Stimulated activated CD8-positive, alpha-beta memory T cell treated with anti-CD3 and anti-CD28 coated beads, Interleukin-15, amount 100 ng/mL, for 4 hours (primary cell): ENCODE data around the gene NPC1L1.
"Not testable (repeated sequence)": the region's sequence is repeated elsewhere in the genome, so short reads cannot be mapped to it uniquely, and the experiment has no call there.

Experiments
- DNase-seq, 2 donors: peaks; one replicate each; pipeline ENCODE4 v3.0.0-alpha.2; 2020; ENCODE audit warnings: low read depth in 2 of 2

Gene NPC1L1

GRCh38 chr7:44506592-44507288 lies 34.4 kb downstream of the NPC1L1 start:
- DNase-seq, result not testable (repeated sequence)

GRCh38 chr7:44505595-44505994 lies 35.5 kb downstream of the NPC1L1 start:
- DNase-seq, result no peak

GRCh38 chr7:44498230-44498954 lies 42.7 kb downstream of the NPC1L1 start:
- no peak for DNase-seq

GRCh38 chr7:44497155-44498027 lies 43.7 kb downstream of the NPC1L1 start:
- no peak for DNase-seq

GRCh38 chr7:44496385-44496784 lies 44.7 kb downstream of the NPC1L1 start:
- no peak for DNase-seq

DNA sequence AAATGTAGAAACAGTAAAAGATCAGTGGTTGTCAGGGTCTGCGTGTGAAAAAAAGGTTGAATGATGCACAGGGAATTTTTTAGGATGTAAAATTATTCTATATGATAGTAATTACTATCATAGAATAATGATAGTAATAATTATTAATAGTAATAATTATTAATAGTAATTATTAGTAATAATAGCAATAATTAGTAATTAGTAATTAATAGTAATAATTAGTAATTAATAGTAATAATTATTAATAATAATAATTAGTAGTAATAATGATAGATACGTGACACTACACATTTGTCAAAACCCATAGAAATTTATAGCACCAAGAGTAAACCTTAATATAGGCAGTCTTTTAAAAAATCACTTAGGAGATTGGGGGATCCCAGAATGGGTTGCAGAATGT lies 46.2 kb downstream of the NPC1L1 start:
- no peak for DNase-seq

DNA sequence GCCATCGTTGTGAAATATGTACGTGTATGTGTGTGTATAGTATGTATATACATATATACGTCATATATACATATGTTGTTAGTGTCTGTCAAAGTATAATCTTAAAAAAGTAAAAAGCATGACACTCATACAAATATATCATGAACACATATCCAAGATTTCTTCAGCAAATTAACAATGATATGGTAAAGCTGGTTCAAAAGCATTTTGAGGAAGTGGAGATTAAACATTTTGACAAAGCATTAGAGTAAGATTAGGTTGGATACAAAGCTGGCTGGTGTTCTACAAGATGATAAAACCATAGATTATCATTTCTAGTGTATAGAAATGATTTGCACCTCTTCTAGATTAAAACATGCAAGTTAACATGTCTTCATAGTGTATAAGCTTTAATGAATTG lies 49.9 kb downstream of the NPC1L1 start:
- DNase-seq, result no peak

DNA sequence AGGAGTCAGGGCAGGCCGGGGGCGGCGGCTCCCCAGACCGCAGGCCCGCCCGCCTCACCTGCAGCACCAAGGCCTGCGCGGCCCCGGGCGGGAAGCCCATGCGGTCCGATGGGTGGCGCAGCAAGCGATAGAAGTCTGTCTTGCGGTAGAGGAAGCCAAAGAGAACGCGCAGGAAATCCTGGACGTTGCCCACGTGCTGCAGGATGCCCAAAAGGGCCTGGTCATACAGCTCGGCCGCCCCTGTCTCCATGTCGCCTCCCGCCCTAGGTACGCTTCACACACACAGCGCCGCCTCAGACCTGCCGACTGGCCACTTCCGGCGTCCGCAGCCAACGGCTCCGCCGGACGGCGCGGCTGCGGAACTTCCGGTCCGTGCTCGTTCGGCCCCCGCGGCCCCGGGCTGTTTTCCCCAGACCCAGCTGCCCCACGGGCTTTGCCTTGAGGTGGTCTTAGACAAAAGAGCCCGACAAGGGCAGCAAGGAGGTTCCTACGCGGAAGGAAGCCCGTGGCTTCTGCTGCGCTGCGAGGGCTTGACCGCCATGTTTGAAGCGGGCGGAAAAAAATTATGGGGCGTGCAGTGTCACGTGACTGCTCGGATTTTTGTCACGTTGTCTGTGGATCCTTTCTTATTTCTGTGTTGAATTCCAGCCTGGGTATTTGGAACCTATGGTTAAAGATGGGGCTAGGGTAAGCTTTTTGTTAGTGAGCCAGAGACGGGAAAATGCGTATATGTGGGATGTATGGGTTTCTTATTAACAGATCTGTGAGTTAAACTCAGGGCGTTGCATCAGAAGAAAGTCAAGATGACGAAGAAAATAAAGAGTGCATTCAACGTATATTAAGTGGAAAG lies 50.6 kb downstream of the NPC1L1 start, which contains the start of gene NUDCD3:
Gene NUDCD3, minus strand, starts transcription at position 308 of the 850 bp plus-strand sequence. Its CDS starts 58 bp downstream, at position 250.
- DNase-seq, result peak; percentile 64 to 75

DNA sequence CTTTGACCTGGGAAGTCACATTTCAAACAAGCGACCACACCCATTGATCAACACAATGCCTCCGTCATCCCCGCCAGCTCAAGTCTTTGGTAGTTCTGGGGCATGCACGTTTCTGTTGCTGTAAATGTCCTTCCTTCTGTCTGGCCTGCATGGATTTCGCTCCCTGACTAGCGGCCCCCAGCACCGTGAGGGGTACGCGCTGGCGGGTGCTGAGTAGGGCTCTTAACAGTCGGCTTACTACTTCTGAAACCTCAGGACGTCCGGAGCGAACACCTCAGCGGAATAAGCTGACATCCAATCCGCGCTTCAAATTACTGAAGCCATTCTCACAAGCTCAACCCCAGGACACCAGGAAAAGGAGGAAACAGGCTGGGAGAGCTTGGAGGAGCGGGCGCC lies 51.2 kb downstream of the NPC1L1 start:
- peak in 1 of 2 donors; percentile 15 for DNase-seq

- DNase-seq, result no peak
Observed at GRCh38 chr7:44488955-44489354, 52.2 kb downstream of the NPC1L1 start.

- DNase-seq, result no peak
Observed at GRCh38 chr7:44486693-44487092, 54.4 kb downstream of the NPC1L1 start.

- no peak for DNase-seq
Observed at GRCh38 chr7:44486001-44486400, 55.1 kb downstream of the NPC1L1 start.

DNA sequence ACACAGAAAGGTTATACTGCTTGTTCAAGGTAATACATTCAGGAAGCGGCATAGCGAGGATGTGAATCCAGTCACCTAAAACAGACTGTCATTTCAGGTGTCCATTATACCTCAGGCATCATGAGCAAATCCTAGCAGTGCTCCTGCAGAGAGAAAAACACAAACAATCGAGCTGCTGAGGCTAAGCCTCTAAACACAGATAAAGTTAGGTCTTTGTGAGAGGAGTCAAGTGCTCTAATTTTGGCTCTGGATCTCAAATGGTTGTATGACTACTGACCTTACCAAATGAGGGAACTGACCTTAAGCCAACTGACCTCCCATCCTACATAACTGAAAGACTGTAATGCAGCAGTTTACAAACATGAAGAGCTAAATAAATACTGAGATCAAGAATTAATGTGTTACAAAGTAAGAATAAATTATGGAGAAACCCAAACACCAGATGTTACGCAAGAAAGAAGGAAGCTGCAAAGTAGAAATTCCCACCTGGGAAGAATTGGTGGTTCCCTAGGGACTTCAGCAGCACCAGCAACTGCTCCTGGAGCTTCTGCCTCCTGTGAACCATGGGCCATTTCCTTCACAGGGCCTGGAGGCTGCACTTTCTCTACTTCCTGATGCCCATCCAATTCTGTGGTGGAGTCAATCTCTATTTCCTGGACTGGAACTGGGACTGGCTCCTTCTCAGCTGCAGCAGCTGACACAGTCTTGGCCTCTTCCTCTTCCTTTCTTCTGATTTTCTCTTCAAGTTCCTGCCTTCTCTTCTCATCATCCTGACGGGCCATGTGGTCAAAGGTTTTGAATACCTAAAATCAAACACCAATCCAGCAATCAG lies 56.4 kb downstream of the NPC1L1 start:
- no peak for DNase-seq

GRCh38 chr7:44482502-44483485 lies 58.3 kb downstream of the NPC1L1 start:
- DNase-seq, result no peak

GRCh38 chr7:44477938-44478337 lies 63.2 kb downstream of the NPC1L1 start:
- DNase-seq, result no peak

GRCh38 chr7:44477063-44477830 lies 63.9 kb downstream of the NPC1L1 start:
- DNase-seq, result peak; percentile 19 to 22

GRCh38 chr7:44476313-44476712 lies 64.8 kb downstream of the NPC1L1 start:
- no peak for DNase-seq

DNA sequence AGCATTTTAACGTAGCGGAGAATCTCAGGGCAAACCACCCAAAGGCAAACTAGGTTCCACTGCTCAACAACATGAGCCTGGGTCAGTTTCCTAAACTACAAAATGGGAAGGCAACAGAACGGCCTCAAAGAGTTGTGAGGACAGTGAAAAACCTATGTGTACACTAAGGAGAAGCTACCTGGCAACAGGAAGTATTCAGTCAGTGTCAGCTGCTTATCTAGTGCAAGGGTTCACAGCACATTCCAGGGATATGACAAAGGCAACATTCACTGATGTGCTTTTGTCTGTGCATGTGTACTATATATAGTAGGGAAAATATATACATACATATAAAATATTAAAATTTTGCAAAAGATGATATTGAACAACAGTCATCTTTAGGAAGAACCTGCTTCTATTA lies 67.8 kb downstream of the NPC1L1 start:
- DNase-seq, result no peak
